ENCODE measurements around the gene OSGEP.

The OSGEP gene

GRCh38 chr14:20454516-20455354, at the start of gene OSGEP, which contains the start of gene APEX1:
TSS of gene OSGEP (minus strand) at chr14:20454812. CDS start at chr14:20454683, 129 bp downstream.
TSS of gene APEX1 (plus strand) at chr14:20455226. CDS start at chr14:20455646, 420 bp downstream.
- peak; percentile 97 for DNase-seq

- no peak for DNase-seq
Observed at GRCh38 chr14:20503898-20504297, 49.3 kb upstream of the OSGEP start.

GRCh38 chr14:20501346-20501745, 46.7 kb upstream of the OSGEP start:
- no peak for DNase-seq

GRCh38 chr14:20499881-20500280, 45.3 kb upstream of the OSGEP start:
- DNase-seq: no peak

GRCh38 chr14:20499108-20499507, 44.5 kb upstream of the OSGEP start:
- DNase-seq: no peak

GRCh38 chr14:20498622-20499021, 44.0 kb upstream of the OSGEP start:
- no peak for DNase-seq

- DNase-seq: no peak
Observed at GRCh38 chr14:20494935-20495766, 40.5 kb upstream of the OSGEP start.

- DNase-seq: no peak
Observed at GRCh38 chr14:20493634-20494033, 39.0 kb upstream of the OSGEP start.

GRCh38 chr14:20492486-20492885, 37.9 kb upstream of the OSGEP start:
- DNase-seq: no peak

- DNase-seq: no peak
Observed at GRCh38 chr14:20490563-20490962, 36.0 kb upstream of the OSGEP start.

- no peak for DNase-seq
Observed at GRCh38 chr14:20489093-20489994, 34.7 kb upstream of the OSGEP start.

- DNase-seq: no peak
Observed at GRCh38 chr14:20487396-20487725, 32.7 kb upstream of the OSGEP start.

GRCh38 chr14:20486684-20487395, 32.2 kb upstream of the OSGEP start:
- DNase-seq: no peak

GRCh38 chr14:20485900-20486299, 31.3 kb upstream of the OSGEP start:
- DNase-seq: no peak

- no peak for DNase-seq
Observed at GRCh38 chr14:20482382-20482781, 27.8 kb upstream of the OSGEP start.

GRCh38 chr14:20478894-20479293, 24.3 kb upstream of the OSGEP start:
- DNase-seq: no peak

GRCh38 chr14:20477211-20477876, 22.7 kb upstream of the OSGEP start:
- no peak for DNase-seq

- DNase-seq: no peak
Observed at GRCh38 chr14:20476776-20477175, 22.2 kb upstream of the OSGEP start.

- DNase-seq: no peak
Observed at GRCh38 chr14:20472536-20473169, 18.0 kb upstream of the OSGEP start.

- no peak for DNase-seq
Observed at GRCh38 chr14:20470603-20470901, 15.9 kb upstream of the OSGEP start.

GRCh38 chr14:20469890-20470602, 15.4 kb upstream of the OSGEP start:
- DNase-seq: peak; percentile 44

All from activated CD4-positive, alpha-beta T cell treated with anti-CD3 and anti-CD28 coated beads, Interleukin-2, amount 50 U/mL, for 1 hour (primary cell).